ENCODE measurements around the gene RNF152.
A peak's percentile ranks its signal among the peaks of the same experiment; 100 is the strongest.

The RNF152 gene

GRCh38 chr18:61893971-61894750 lies 1.4 kb upstream of the RNF152 start:
- DNase-seq: peak; percentile 79

DNA sequence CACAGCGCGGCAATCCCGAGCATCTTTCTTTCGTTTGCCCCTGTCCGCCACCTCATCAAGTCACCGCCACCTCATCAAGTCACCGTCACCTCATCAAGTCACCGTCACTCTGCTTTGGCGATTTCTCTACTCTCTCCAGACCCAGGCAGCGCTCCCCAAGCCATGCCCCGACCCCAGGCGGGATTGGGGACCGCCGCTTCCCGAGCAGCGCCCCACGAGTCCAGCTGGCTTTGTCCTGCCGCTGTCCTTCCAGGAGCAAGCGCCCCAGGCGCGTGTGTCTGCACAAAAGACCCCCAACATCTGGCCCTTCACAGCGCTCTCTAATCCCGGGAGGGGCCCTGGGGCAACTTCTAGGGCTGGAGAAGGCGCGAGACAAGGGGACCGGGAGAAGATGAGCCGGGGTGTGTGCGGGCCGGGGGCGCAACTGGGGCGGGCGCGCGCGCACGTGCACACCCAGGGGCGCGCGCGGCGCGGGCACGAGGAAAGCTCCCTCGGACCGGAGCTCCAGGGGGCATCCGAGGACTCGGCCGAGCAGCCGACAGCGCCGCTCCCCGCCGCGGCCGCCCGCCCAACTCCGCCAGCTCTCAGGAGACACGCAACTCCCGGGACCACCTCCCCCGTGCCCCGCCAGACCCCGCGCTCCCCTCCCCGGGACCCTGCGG lies 633 bp upstream of the RNF152 start:
- peak; percentile 85 for DNase-seq

GRCh38 chr18:61891894-61892293 lies 913 bp downstream of the RNF152 start:
- no peak for DNase-seq

DNA sequence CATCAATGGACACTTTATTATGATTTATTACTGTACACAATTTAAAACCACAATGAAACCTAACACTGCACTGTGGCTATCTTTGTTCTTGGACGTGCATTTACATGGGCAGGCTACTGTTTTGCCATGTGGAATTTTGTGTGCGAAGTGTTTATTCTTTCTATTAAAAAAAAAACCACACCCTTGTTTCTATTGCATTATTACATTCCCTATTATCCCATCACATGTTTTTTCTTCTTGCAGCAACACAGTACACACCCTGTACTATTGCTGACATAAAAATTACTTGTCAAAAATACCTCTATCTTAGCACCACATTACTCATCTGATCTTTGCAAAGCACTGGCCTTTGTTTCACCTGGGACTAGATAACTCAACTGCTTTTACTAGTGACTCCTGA lies 1.5 kb downstream of the RNF152 start:
- no peak for DNase-seq

- DNase-seq: no peak
These were observed 2.5 kb downstream of the RNF152 start for GRCh38 chr18:61890344-61890743.

- no peak for DNase-seq
These were observed 3.3 kb downstream of the RNF152 start for GRCh38 chr18:61889541-61889940.

DNA sequence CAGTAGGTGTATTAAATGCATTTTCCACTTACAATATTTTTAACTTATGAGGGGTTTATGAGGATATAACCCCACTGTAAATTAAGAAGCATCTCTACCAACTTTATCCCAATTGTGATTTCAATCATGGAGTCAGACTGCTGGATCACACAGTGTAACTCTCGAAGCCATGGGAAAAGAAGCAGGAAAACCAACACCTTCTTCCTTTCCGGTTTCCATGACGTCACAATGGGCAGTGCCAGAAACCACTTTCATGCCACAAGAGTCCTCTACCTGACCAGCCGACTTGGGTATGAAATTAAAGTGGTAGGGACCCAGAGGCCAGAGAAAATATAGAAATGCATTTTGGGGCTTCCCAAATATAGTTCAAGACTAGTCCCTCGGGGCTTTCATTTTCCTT lies 4.2 kb downstream of the RNF152 start:
- no peak for DNase-seq

GRCh38 chr18:61887838-61888237 lies 5.0 kb downstream of the RNF152 start:
- DNase-seq: no peak

DNA sequence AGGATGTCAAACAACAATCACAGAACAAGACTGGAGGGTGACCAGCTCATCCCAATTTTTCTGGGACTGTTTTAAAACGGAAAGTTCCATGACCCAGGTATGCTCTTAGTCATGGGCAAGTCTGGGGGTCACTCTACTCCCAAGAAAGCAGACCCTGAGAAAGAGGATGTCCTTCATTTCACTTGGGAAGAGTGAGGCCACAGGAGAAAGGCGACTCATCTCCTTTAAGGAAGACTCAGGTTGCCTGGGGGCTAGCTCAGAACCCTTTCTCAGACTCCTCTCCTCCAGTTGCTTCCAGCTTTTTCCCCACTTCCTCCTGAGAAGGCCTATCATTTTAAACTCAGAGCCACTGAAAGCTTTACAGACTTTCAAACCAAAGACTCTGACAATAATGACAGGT lies 9.3 kb downstream of the RNF152 start:
- no peak for DNase-seq

DNA sequence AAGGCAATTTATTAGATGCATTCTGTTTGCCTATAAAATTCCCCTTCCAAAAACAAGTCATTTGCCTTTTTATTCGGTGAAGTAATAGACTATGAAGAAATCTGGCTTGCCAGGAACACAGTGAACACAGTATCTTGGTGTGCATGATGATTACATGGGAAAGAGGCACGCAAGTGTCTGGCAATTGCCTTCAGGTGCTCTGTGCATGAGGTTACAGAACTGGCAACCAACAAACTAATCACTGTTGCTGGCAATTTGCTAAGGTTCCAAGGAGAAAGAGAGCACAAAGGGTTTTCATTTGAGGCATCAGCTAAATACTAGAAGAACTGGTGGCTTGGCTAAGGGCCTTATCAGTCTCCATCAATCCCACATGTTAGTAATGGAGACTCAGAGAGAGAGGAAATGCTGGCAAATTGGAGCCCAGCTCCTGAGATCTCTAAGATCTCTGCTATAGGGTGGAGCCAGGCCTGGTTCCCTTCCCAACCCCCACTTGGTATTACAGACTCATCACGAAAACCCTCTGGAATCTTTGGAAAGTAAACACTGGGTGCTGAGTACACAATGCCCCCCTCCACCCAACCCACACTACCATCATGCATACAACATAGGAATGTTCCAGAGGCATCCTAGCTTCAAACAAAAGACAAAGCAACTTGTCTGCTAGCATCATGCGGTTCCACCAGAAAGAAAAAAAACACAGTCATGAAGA lies 10.4 kb downstream of the RNF152 start:
- no peak for DNase-seq

GRCh38 chr18:61876899-61877298 lies 15.9 kb downstream of the RNF152 start:
- no peak for DNase-seq

GRCh38 chr18:61870151-61870550 lies 22.7 kb downstream of the RNF152 start:
- DNase-seq: peak; percentile 41

- DNase-seq: no peak
These were observed 23.2 kb downstream of the RNF152 start for GRCh38 chr18:61869636-61870035.

- DNase-seq: no peak
These were observed 27.2 kb downstream of the RNF152 start for GRCh38 chr18:61865466-61866175.

DNA sequence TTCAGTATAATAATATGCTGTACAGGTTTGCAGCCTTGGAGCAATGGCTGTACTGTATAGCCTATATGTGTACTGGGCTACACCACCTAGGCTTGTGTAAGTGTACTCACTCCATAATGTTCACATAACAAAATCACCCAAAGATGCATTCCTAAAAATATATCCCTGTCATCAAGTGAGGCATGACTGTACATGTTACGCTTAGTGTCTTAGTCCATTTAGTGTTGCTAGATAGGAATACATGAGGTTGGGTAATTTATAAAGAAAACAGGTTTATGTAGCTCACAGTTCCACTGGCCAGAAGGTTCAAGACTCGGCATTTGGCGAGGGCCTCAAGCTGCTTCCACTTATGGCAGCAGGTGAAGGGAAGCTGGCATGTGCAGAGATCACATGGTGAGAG lies 31.4 kb downstream of the RNF152 start:
- no peak for DNase-seq

DNA sequence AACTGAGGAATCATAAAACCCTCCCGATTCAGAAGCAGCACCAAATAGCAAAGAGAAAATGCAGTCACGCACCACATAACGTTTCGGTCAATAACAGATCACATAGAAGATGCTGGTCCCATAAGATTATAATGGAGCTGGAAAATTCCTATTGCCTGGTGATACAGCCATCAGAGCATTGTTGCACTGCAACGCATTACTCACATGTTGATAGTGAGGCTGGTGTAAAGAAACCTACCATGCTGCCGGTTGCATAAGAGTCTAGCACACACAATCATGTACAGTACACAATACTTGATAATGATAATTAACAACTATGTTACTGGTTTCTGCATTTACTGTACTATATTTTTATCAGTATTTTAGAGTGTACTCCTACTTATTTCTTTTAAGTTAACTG lies 32.5 kb downstream of the RNF152 start:
- DNase-seq: no peak

DNA sequence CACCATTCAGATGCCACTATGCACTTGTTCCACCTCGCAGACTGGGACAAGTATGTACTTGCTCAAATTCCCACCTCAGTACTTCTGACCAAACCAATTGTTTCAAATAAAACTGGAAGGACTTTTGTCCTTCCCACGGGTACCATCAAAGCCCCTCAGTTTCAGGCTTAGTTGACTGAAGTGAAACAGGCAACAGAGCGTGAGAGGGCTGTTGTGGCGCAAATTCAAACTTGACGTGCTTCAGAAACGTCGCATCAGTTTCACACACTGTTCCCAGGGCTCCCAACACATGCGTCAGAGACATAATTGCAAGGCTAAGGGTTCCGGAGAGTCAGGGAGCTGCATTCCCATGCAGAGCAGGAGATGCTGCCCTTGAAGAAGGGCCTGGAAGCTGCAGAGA lies 33.7 kb downstream of the RNF152 start:
- DNase-seq: no peak

DNA sequence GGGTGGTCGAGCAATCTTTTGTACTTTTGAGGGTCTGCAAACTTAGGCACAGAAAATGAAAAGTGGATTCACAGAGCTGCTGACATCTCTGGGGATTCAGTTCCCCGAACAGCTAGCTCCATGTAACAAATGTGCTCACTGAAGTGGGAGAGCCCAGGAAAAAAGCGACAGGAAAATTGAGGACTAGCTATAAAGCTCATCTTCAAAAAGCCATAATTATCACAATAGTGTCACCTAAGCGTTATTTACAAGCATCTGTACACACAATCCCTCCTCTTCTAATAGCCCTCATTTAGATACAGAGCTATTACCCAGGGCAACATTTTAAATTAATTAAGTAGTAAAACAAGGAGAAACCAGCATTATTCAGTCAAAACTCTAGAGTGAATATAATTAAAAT lies 36.1 kb downstream of the RNF152 start:
- DNase-seq: peak; percentile 27

- no peak for DNase-seq
These were observed 37.1 kb downstream of the RNF152 start for GRCh38 chr18:61855449-61856378.

- peak; percentile 69 for DNase-seq
These were observed 38.0 kb downstream of the RNF152 start for GRCh38 chr18:61854578-61855448.

- no peak for DNase-seq
These were observed 39.0 kb downstream of the RNF152 start for GRCh38 chr18:61853855-61854254.
